Measurements from ENCODE around the gene CACUL1. TPM values are rescaled to one million over a fixed set of nuclear protein-coding genes. Genes with fewer than 3 reads are reported as not detected.

Gene CACUL1
- polyA plus RNA-seq, 1 experiment: 7.3 TPM

DNA sequence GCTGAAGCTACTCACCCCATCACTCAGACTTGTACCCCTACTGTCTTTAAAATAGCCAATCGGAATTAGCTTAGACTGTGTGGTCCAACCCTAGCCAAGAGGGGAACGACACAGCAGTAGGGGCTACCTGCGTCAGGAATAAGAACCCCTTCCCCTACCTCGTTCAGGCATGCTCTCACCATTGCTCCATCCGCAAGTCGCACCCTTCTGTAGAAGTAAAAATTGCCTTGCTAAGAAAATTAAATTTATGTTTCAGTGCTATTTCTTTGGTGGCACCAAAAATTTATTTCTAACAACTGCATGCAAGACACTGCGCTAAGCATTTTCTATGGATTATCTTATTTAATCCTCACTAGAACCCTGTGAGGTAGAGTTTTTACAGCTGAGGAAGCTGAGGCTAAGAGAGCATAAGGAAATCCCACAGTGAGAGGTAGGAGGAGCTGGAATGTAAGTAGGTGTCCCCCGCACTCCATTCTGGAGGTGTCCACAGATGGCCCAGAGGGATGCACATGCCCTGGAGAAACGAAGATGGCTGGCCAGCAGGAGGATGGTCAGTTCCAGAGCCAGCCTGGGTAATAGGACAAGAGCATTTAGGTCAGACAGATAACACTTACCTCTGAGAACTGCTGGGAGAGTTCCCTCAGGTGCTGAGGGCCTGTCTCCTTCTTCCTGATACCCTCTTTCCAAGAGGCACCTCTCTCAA lies 15.3 kb upstream of the CACUL1 start:
- no peak overlapping the region for H3K4me3 ChIP-seq (ENCODE audit: low read depth, low read length)
- H3K36me3 ChIP-seq (ENCODE audit: control insufficient read depth, insufficient read depth, low read length): no peaks in the 10 kb centered on the region
- CTCF ChIA-PET: no interaction called here
- TF ChIP-seq, protein P1, sequence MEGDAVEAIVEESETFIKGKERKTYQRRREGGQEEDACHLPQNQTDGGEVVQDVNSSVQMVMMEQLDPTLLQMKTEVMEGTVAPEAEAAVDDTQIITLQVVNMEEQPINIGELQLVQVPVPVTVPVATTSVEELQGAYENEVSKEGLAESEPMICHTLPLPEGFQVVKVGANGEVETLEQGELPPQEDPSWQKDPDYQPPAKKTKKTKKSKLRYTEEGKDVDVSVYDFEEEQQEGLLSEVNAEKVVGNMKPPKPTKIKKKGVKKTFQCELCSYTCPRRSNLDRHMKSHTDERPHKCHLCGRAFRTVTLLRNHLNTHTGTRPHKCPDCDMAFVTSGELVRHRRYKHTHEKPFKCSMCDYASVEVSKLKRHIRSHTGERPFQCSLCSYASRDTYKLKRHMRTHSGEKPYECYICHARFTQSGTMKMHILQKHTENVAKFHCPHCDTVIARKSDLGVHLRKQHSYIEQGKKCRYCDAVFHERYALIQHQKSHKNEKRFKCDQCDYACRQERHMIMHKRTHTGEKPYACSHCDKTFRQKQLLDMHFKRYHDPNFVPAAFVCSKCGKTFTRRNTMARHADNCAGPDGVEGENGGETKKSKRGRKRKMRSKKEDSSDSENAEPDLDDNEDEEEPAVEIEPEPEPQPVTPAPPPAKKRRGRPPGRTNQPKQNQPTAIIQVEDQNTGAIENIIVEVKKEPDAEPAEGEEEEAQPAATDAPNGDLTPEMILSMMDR (IDR thresholded peaks at IDR 0.05; ENCODE audit: insufficient read depth, low read depth, low read length): no peak
- no peak for DNase-seq (ENCODE audit: low read depth)
- POLR2A ChIA-PET: no interaction called here
- no peaks in the 10 kb centered on the region for H3K27me3 ChIP-seq (ENCODE audit: control insufficient read depth, insufficient read depth, low read length)

DNA sequence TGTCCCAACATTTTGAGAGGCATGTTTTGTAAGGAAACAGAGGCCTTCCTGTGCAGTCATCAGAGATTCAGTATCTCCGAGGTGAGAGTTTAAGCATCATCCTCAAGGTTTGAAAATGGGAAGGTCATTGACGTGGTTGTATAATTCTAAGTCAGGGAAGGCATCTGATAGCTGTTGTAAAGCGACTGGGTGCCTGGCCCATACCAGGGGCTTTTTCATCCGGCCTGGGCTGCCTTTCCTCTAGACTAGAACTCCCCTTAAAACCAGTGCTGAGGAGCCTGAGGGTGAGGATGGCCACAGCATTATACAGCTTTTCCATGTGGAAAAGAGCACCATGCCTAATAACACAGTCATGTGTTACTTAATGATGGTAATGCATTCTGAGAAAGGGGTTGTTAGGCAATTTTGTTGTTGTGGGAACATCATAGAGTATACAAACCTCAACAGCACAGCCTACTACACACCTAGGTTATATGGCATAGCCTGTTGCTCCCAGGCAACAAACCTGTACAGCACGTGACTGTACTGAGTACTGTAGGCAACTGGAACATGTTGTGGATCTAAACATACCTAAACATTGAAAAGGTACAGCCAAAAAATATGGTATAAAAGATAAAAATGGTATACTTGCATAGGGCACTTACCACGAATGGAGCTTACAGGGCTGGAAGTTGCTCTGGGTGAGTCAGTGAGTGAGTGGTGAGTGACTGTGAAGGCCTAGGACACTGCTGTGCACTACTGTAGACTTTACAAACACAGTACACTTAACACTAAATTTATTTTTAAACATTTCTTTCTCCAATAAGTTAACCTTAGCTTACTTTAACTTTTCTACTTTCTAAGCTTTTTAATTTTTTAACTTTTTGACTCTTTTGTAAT lies 13.5 kb upstream of the CACUL1 start:
- DNase-seq (ENCODE audit: low read depth): no peak
- POLR2A ChIA-PET: no interaction called here
- TF ChIP-seq, protein P1 (IDR thresholded peaks at IDR 0.05; ENCODE audit: insufficient read depth, low read depth, low read length): no peak
- Histone ChIP-seq H3K27me3 (ENCODE audit: control insufficient read depth, insufficient read depth, low read length) (peaks cover 3% of the 10 kb centered on the region; the same call in 1 of the 2 replicates), H3K4me3 (ENCODE audit: low read depth, low read length) (no peak overlapping the region), H3K36me3 (ENCODE audit: control insufficient read depth, insufficient read depth, low read length) (no peaks in the 10 kb centered on the region)
- CTCF ChIA-PET: interaction anchor here (0.9 to 1.3 kb wide), 2 partner anchors 9 to 13 kb away, joined by 3 to 4 read pairs; no protein-coding TSS in a partner anchor

DNA sequence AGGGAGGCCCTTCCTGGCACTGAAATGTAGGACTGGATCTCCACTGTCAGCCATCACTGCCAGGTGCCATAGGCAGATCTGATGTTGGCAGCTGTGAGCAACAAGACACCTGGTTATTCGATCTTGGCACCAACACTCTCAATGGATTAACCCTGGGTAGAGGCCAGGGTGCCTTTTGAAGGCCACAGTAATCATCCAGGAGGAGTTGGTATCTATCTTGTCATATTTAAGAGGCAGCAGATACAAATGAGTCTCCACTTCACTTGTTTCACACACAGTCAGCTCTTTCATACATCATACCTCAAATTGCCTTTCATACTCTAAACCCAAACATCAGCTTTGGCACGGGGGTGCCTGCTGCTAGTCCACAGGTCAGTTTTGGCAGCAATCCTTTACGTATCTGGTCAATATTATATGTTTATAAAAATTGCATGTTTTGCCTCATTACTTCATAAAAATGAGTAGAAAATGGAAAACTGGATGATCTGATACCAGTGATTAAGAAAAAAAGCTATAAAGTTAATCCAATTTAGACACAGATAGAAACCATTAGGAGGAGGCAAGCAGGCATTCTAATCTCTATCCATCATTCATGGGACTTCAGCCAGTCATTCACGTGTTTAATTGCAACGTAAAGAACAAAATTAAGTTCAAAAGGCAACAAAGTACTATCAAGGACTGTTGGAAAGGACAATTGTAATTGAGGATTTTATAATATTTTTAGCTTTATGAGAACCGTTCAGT lies 12.7 kb upstream of the CACUL1 start:
- ChIA-PET POLR2A (no interaction called here), CTCF (interaction anchor here (0.9 kb wide), 1 partner anchor 14 kb away, joined by 3 read pairs; no protein-coding TSS in a partner anchor)
- no peak for DNase-seq (ENCODE audit: low read depth)
- Histone ChIP-seq H3K27me3 (ENCODE audit: control insufficient read depth, insufficient read depth, low read length) (peaks cover 3% of the 10 kb centered on the region; the same call in 1 of the 2 replicates), H3K36me3 (ENCODE audit: control insufficient read depth, insufficient read depth, low read length) (no peaks in the 10 kb centered on the region), H3K4me3 (ENCODE audit: low read depth, low read length) (no peak overlapping the region)
- TF ChIP-seq, protein P1 (IDR thresholded peaks at IDR 0.05; ENCODE audit: insufficient read depth, low read depth, low read length): no peak

DNA sequence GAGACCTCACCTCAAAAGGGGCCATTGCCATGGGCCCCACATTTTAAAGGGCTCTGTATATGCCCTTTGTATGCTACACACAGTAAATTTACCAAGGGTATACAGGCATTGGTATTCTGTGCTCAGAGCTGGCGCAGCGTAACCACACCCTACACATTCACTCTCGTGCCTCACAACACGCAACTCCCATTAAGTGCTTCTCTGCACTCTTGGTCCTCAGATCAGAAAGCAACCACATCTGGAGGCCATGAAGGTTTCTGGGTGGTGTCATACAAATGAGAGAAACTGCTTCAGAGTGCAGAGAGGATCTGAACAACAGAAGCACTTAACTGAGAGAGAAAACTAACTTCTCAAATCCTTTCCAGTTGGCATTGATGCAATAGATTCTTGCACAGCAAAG lies 9.4 kb upstream of the CACUL1 start:
- Histone ChIP-seq H3K36me3 (ENCODE audit: control insufficient read depth, insufficient read depth, low read length) (no peaks in the 10 kb centered on the region), H3K27me3 (ENCODE audit: control insufficient read depth, insufficient read depth, low read length) (peaks cover 3% of the 10 kb centered on the region; the same call in 1 of the 2 replicates), H3K4me3 (ENCODE audit: low read depth, low read length) (no peak overlapping the region)
- TF ChIP-seq, protein P1 (IDR thresholded peaks at IDR 0.05; ENCODE audit: insufficient read depth, low read depth, low read length): no peak
- DNase-seq (ENCODE audit: low read depth): no peak
- ChIA-PET POLR2A (no interaction called here), CTCF (no interaction called here)
